MM.1S (cell line): ENCODE data around the gene MATK.

Experiments used
- EZH2phosphoT487 ChIP-seq: fragments of 300-600 bp; sonication (generic); IDR thresholded peaks from 2 replicates; pipeline ENCODE4 v1.6.1; 2018; ENCODE audit warnings: antibody characterized with exemption, low read length
- TF ChIP-seq, protein P1 (sequence below): fragments of 300-600 bp; sonication (generic); IDR thresholded peaks from 2 replicates; pipeline ENCODE4 v1.5.1; 2016; ENCODE audit warnings: antibody characterized with exemption, low read length, mixed read lengths

DNA sequence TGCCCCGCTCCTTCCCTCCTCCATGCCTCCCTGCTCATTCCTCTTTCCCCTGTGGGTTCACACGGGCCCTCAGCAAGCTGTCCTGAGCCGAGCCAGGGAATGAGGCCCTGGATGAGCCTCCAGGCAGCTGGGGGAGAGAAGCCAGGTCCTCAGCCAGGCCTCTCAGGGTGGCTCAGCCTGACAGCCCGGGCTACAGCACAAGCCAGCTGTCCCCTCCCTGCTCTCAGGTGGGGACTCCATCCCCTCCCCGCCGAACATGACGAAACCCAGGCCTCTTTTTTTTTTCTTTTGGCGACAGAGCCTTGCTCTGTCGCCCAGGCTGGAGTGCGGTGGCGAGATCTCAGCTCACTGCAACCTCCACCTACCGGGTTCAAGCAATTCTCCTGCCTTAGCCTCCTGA lies 40.0 kb upstream of the MATK start:
- TF ChIP-seq, protein P1, sequence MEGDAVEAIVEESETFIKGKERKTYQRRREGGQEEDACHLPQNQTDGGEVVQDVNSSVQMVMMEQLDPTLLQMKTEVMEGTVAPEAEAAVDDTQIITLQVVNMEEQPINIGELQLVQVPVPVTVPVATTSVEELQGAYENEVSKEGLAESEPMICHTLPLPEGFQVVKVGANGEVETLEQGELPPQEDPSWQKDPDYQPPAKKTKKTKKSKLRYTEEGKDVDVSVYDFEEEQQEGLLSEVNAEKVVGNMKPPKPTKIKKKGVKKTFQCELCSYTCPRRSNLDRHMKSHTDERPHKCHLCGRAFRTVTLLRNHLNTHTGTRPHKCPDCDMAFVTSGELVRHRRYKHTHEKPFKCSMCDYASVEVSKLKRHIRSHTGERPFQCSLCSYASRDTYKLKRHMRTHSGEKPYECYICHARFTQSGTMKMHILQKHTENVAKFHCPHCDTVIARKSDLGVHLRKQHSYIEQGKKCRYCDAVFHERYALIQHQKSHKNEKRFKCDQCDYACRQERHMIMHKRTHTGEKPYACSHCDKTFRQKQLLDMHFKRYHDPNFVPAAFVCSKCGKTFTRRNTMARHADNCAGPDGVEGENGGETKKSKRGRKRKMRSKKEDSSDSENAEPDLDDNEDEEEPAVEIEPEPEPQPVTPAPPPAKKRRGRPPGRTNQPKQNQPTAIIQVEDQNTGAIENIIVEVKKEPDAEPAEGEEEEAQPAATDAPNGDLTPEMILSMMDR, result no peak
- TF ChIP-seq EZH2phosphoT487, result no peak
